T-helper 1 cell (primary cell): ENCODE measurements around the gene UGP2.
"Not testable (repeated sequence)": the region's sequence is repeated elsewhere in the genome, so short reads cannot be mapped to it uniquely, and the experiment has no call there.

Source experiments
- DNase-seq, 5 donors: peaks; one replicate each; pipeline ENCODE4 v3.0.0-alpha.2; 2012 to 2020
- total RNA-seq, 4 donors: gene quantifications; one replicate each; lab custom pipeline; 2026; lab: John Stamatoyannopoulos, UW

Gene UGP2
- 53.5 to 90.2 (median 63.9) reads per million in 4 donors for total RNA-seq

- peak; percentile 75 to 92 (median 80) for DNase-seq
Observed at GRCh38 chr2:63841254-63842022, at the start of gene UGP2. Gene UGP2 (plus strand): TSS chr2:63841896. CDS start chr2:63842186, 290 bp downstream.

- DNase-seq = no peak
Observed at GRCh38 chr2:63792530-63792929, 49.2 kb upstream of the UGP2 start.

- DNase-seq = no peak
Observed at GRCh38 chr2:63796366-63796765, 45.3 kb upstream of the UGP2 start.

- DNase-seq = no peak
Observed at GRCh38 chr2:63796796-63797195, 44.9 kb upstream of the UGP2 start.

- DNase-seq = no peak
Observed at GRCh38 chr2:63801455-63801854, 40.2 kb upstream of the UGP2 start.

GRCh38 chr2:63805412-63805811, 36.3 kb upstream of the UGP2 start:
- no peak for DNase-seq

GRCh38 chr2:63808036-63808435, 33.7 kb upstream of the UGP2 start:
- DNase-seq = not testable (repeated sequence)

- not testable (repeated sequence) for DNase-seq
Observed at GRCh38 chr2:63808911-63809310, 32.8 kb upstream of the UGP2 start.

GRCh38 chr2:63811063-63811462, 30.6 kb upstream of the UGP2 start:
- DNase-seq = no peak

GRCh38 chr2:63811870-63812269, 29.8 kb upstream of the UGP2 start:
- DNase-seq = not testable (repeated sequence)

GRCh38 chr2:63814114-63814513, 27.6 kb upstream of the UGP2 start:
- DNase-seq = no peak

- DNase-seq = no peak
Observed at GRCh38 chr2:63817382-63817781, 24.3 kb upstream of the UGP2 start.

GRCh38 chr2:63818271-63818670, 23.4 kb upstream of the UGP2 start:
- no peak for DNase-seq

GRCh38 chr2:63819256-63819655, 22.4 kb upstream of the UGP2 start:
- no peak for DNase-seq

- DNase-seq = no peak
Observed at GRCh38 chr2:63819765-63820717, 21.7 kb upstream of the UGP2 start.

GRCh38 chr2:63820969-63821368, 20.7 kb upstream of the UGP2 start:
- no peak for DNase-seq

- DNase-seq = no peak
Observed at GRCh38 chr2:63821396-63821795, 20.3 kb upstream of the UGP2 start.

GRCh38 chr2:63822478-63822877, 19.2 kb upstream of the UGP2 start:
- no peak for DNase-seq

GRCh38 chr2:63827749-63828148, 13.9 kb upstream of the UGP2 start:
- DNase-seq = no peak

GRCh38 chr2:63831176-63831575, 10.5 kb upstream of the UGP2 start:
- DNase-seq = no peak

- DNase-seq = no peak
Observed at GRCh38 chr2:63834401-63834800, 7.3 kb upstream of the UGP2 start.

- DNase-seq = no peak
Observed at GRCh38 chr2:63837036-63837594, 4.6 kb upstream of the UGP2 start.

GRCh38 chr2:63840081-63840784, 1.5 kb upstream of the UGP2 start:
- DNase-seq = peak in 3 of 5 donors; percentile 8 to 13 (median 10)
